ENCODE results near the gene URM1.

GRCh38 chr9:128419061-128419925 is 48.1 kb downstream of the URM1 start:
- no peak for TF ChIP-seq POLR2A (IDR thresholded peaks at IDR 0.05)
- no peak for TF ChIP-seq CTCF (IDR thresholded peaks at IDR 0.05)
- TF ChIP-seq EP300 (IDR thresholded peaks at IDR 0.05; ENCODE audit: low read depth) = no peak
- no peak for TF ChIP-seq POLR2AphosphoS5 (IDR thresholded peaks at IDR 0.05)

All from transverse colon (tissue), 4 donors.